HEK293 (cell line): ENCODE measurements around the gene ZNF593OS.

Experiments
- GFI1B ChIP-seq: fragments of 450-650 bp; formaldehyde crosslinking; IDR thresholded peaks from 2 replicates; pipeline ENCODE4 v1.5.1; 2016; ENCODE audit warnings: missing biosample characterization, missing genetic modification characterization
- GLI2 ChIP-seq: fragments of 450-650 bp; formaldehyde crosslinking; IDR thresholded peaks from 2 replicates; pipeline ENCODE4; 2017; ENCODE audit warnings: missing biosample characterization, missing genetic modification characterization, low read depth, borderline replicate concordance
- GLI4 ChIP-seq: fragments of 450-650 bp; formaldehyde crosslinking; IDR thresholded peaks from 2 replicates; pipeline ENCODE4 v1.5.1; 2016; ENCODE audit warnings: missing biosample characterization, missing genetic modification characterization
- KLF8 ChIP-seq: fragments of 450-650 bp; formaldehyde crosslinking; IDR thresholded peaks from 2 replicates; pipeline ENCODE4 v1.5.1; 2016; ENCODE audit warnings: missing biosample characterization, missing genetic modification characterization
- MYNN ChIP-seq: fragments of 450-650 bp; formaldehyde crosslinking; IDR thresholded peaks from 2 replicates; pipeline ENCODE4 v1.5.1; 2016; ENCODE audit warnings: missing biosample characterization, missing genetic modification characterization, borderline replicate concordance
- ZBTB17 ChIP-seq: fragments of 450-650 bp; formaldehyde crosslinking; IDR thresholded peaks from 2 replicates; pipeline ENCODE4 v1.5.1; 2016; ENCODE audit warnings: missing biosample characterization, missing genetic modification characterization
- ZFHX2 ChIP-seq: fragments of 450-650 bp; formaldehyde crosslinking; conservative IDR thresholded peaks from 2 replicates; pipeline ENCODE4 v1.5.1; 2016; ENCODE audit warnings: missing biosample characterization, missing genetic modification characterization
- ZNF138 ChIP-seq: fragments of 450-650 bp; formaldehyde crosslinking; IDR thresholded peaks from 2 replicates; pipeline ENCODE4 v1.5.1; 2016; ENCODE audit warnings: missing biosample characterization, missing genetic modification characterization, borderline replicate concordance
- ZNF16 ChIP-seq: fragments of 450-650 bp; formaldehyde crosslinking; IDR thresholded peaks from 2 replicates; pipeline ENCODE4 v1.5.1; 2016; ENCODE audit warnings: low read depth, missing biosample characterization, missing genetic modification characterization
- ZNF184 ChIP-seq: fragments of 450-650 bp; IDR thresholded peaks from 2 replicates; pipeline ENCODE4 v1.5.1; 2018; ENCODE audit warnings: missing biosample characterization, mild to moderate bottlenecking, missing genetic modification characterization
- ZNF19 ChIP-seq: fragments of 450-650 bp; formaldehyde crosslinking; IDR thresholded peaks from 2 replicates; pipeline ENCODE4; 2016; ENCODE audit warnings: missing biosample characterization, missing genetic modification characterization, low read depth
- ZNF211 ChIP-seq: fragments of 450-650 bp; formaldehyde crosslinking; IDR thresholded peaks from 2 replicates; pipeline ENCODE4 v1.5.1; 2016; ENCODE audit warnings: low read depth, missing biosample characterization, missing genetic modification characterization
- ZNF221 ChIP-seq: fragments of 450-650 bp; formaldehyde crosslinking; IDR thresholded peaks from 2 replicates; pipeline ENCODE4 v1.5.1; 2017; ENCODE audit warnings: missing biosample characterization, missing genetic modification characterization, borderline replicate concordance
- ZNF292 ChIP-seq: fragments of 450-650 bp; formaldehyde crosslinking; IDR thresholded peaks from 2 replicates; pipeline ENCODE4 v1.5.1; 2016; ENCODE audit warnings: low read depth, missing biosample characterization, missing genetic modification characterization, borderline replicate concordance
- ZNF324 ChIP-seq: fragments of 450-650 bp; formaldehyde crosslinking; IDR thresholded peaks from 2 replicates; pipeline ENCODE4 v1.5.1; 2016; ENCODE audit warnings: missing biosample characterization, missing genetic modification characterization
- ZNF366 ChIP-seq: fragments of 450-650 bp; formaldehyde crosslinking; conservative IDR thresholded peaks from 2 replicates; pipeline ENCODE4 v1.5.1; 2016; ENCODE audit warnings: missing biosample characterization, missing genetic modification characterization
- ZNF394 ChIP-seq: fragments of 450-650 bp; formaldehyde crosslinking; IDR thresholded peaks from 2 replicates; pipeline ENCODE4 v1.5.1; 2016; ENCODE audit warnings: missing biosample characterization, missing genetic modification characterization, mild to moderate bottlenecking, moderate library complexity, borderline replicate concordance
- ZNF48 ChIP-seq: fragments of 450-650 bp; formaldehyde crosslinking; IDR thresholded peaks from 2 replicates; pipeline ENCODE4 v1.5.1; 2016; ENCODE audit warnings: missing biosample characterization, missing genetic modification characterization
- ZNF501 ChIP-seq: fragments of 450-650 bp; formaldehyde crosslinking; IDR thresholded peaks from 2 replicates; pipeline ENCODE4 v1.5.1; 2016; ENCODE audit warnings: missing biosample characterization, missing genetic modification characterization
- ZNF544 ChIP-seq: fragments of 450-650 bp; formaldehyde crosslinking; IDR thresholded peaks from 2 replicates; pipeline ENCODE4 v1.5.0; 2017; ENCODE audit warnings: missing biosample characterization, missing genetic modification characterization
- ZNF785 ChIP-seq: fragments of 450-650 bp; formaldehyde crosslinking; IDR thresholded peaks from 2 replicates; pipeline ENCODE4 v1.5.1; 2016; ENCODE audit warnings: missing biosample characterization, missing genetic modification characterization
- ZNF792 ChIP-seq: fragments of 450-650 bp; formaldehyde crosslinking; IDR thresholded peaks from 2 replicates; pipeline ENCODE4 v1.5.1; 2016; ENCODE audit warnings: missing biosample characterization, missing genetic modification characterization
- TF ChIP-seq, protein P1 (sequence below): fragments of 450-650 bp; formaldehyde crosslinking; IDR thresholded peaks from 2 replicates; pipeline ENCODE4 v1.5.1; 2016; ENCODE audit warnings: missing biosample characterization, missing genetic modification characterization
- TF ChIP-seq, protein P2 (sequence below): fragments of 450-650 bp; formaldehyde crosslinking; IDR thresholded peaks from 2 replicates; pipeline ENCODE4 v1.5.1; 2017; ENCODE audit warnings: missing biosample characterization, missing genetic modification characterization
- TF ChIP-seq, protein P3 (sequence below): fragments of 450-650 bp; formaldehyde crosslinking; IDR thresholded peaks from 2 replicates; pipeline ENCODE4 v1.5.1; 2016; ENCODE audit warnings: missing biosample characterization, missing genetic modification characterization
- TF ChIP-seq, protein P4 (sequence below): IDR thresholded peaks from 2 replicates; pipeline ENCODE4 v1.6.1; 2011; ENCODE audit warnings: mild to moderate bottlenecking, low read depth, low read length, borderline replicate concordance
- TF ChIP-seq, protein P5 (sequence below): fragments of 450-650 bp; formaldehyde crosslinking; IDR thresholded peaks from 2 replicates; pipeline ENCODE4 v1.5.1; 2016; ENCODE audit warnings: missing biosample characterization, missing genetic modification characterization
- TF ChIP-seq, protein P6 (sequence below): fragments of 450-650 bp; formaldehyde crosslinking; IDR thresholded peaks from 2 replicates; pipeline ENCODE4; 2016; ENCODE audit warnings: missing biosample characterization, missing genetic modification characterization

Gene ZNF593OS

DNA sequence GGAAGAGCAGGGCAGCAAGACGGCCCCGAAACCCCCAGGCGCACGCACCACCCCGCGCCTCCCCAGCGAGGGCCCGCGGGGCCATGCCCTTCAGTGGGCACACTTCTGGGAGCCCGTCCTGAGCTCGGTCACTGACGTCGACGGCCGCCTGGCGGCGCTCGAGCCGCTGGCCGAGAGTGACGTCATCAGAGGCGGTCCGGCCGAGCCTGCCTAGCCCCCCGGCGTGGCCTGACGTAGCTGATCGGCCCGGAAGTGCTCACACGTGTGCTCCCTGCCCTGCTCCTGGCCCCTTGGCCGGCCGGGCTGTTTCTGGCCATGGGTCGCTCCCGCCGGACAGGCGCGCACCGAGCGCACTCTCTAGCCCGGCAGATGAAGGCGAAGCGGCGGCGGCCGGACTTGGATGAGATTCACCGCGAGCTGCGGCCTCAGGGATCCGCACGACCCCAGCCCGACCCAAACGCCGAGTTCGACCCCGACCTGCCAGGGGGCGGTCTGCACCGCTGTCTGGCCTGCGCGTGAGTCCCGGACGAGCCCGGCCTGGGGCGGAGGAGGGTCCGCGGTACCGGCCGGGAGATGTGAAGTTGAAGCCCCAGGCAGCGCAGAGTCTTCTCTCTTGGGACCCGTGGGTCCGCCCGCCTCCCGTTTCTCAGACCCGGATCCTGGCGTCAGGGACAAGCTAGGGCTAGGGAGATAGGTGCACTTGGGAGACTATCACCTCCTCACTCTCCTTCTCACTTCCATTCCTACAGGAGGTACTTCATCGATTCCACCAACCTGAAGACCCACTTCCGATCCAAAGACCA lies 1.8 kb downstream of the ZNF593OS start, which contains the start of gene ZNF593 (continued):
- TF ChIP-seq, protein P1, sequence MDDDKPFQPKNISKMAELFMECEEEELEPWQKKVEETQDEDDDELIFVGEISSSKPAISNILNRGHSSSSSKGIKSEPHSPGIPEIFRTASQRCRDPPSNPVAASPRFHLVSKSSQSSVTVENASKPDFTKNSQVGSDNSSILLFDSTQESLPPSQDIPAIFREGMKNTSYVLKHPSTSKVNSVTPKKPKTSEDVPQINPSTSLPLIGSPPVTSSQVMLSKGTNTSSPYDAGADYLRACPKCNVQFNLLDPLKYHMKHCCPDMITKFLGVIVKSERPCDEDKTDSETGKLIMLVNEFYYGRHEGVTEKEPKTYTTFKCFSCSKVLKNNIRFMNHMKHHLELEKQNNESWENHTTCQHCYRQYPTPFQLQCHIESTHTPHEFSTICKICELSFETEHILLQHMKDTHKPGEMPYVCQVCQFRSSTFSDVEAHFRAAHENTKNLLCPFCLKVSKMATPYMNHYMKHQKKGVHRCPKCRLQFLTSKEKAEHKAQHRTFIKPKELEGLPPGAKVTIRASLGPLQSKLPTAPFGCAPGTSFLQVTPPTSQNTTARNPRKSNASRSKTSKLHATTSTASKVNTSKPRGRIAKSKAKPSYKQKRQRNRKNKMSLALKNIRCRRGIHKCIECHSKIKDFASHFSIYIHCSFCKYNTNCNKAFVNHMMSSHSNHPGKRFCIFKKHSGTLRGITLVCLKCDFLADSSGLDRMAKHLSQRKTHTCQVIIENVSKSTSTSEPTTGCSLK = no peak
- TF ChIP-seq ZNF292 (tag by site-specific recombination) (no peak), ZNF366 (tag by site-specific recombination) (no peak), ZNF48 (no peak), ZNF19 (tag by site-specific recombination) (no peak), GLI2 (tag by site-specific recombination) (no peak), ZNF324 (tag by site-specific recombination) (peak; percentile 95), ZNF394 (tag by site-specific recombination) (peak; percentile 66; the same call in 1 of the 2 replicates), ZNF211 (tag by site-specific recombination) (no peak), ZNF221 (tag by site-specific recombination) (no peak), ZNF501 (tag by site-specific recombination) (peak; percentile 98), ZNF792 (peak; percentile 85; the same call in 1 of the 2 replicates), ZNF184 (tag by site-specific recombination) (peak; percentile 81), ZNF544 (tag by site-specific recombination) (no peak), GFI1B (no peak), GLI4 (tag by site-specific recombination) (peak; percentile 44; the same call in 1 of the 2 replicates), ZNF785 (tag by site-specific recombination) (no peak), ZBTB17 (tag by site-specific recombination) (no peak), MYNN (tag by site-specific recombination) (no peak), KLF8 (tag by site-specific recombination) (peak; percentile 94), ZNF138 (tag by site-specific recombination) (no peak), ZNF16 (tag by site-specific recombination) (no peak), ZFHX2 (peak; percentile 35; the same call in 1 of the 2 replicates)
- TF ChIP-seq, protein P2, sequence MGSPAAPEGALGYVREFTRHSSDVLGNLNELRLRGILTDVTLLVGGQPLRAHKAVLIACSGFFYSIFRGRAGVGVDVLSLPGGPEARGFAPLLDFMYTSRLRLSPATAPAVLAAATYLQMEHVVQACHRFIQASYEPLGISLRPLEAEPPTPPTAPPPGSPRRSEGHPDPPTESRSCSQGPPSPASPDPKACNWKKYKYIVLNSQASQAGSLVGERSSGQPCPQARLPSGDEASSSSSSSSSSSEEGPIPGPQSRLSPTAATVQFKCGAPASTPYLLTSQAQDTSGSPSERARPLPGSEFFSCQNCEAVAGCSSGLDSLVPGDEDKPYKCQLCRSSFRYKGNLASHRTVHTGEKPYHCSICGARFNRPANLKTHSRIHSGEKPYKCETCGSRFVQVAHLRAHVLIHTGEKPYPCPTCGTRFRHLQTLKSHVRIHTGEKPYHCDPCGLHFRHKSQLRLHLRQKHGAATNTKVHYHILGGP (tag by site-specific recombination) = peak; percentile 32; the same call in 1 of the 2 replicates
- TF ChIP-seq, protein P3, sequence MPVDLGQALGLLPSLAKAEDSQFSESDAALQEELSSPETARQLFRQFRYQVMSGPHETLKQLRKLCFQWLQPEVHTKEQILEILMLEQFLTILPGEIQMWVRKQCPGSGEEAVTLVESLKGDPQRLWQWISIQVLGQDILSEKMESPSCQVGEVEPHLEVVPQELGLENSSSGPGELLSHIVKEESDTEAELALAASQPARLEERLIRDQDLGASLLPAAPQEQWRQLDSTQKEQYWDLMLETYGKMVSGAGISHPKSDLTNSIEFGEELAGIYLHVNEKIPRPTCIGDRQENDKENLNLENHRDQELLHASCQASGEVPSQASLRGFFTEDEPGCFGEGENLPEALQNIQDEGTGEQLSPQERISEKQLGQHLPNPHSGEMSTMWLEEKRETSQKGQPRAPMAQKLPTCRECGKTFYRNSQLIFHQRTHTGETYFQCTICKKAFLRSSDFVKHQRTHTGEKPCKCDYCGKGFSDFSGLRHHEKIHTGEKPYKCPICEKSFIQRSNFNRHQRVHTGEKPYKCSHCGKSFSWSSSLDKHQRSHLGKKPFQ (tag by site-specific recombination) = 0 out of 2 replicates have a peak, but pooled peaks have one; percentile 52
- TF ChIP-seq, protein P4, sequence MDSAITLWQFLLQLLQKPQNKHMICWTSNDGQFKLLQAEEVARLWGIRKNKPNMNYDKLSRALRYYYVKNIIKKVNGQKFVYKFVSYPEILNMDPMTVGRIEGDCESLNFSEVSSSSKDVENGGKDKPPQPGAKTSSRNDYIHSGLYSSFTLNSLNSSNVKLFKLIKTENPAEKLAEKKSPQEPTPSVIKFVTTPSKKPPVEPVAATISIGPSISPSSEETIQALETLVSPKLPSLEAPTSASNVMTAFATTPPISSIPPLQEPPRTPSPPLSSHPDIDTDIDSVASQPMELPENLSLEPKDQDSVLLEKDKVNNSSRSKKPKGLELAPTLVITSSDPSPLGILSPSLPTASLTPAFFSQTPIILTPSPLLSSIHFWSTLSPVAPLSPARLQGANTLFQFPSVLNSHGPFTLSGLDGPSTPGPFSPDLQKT = no peak; the same call in 1 of the 2 replicates
- TF ChIP-seq, protein P5, sequence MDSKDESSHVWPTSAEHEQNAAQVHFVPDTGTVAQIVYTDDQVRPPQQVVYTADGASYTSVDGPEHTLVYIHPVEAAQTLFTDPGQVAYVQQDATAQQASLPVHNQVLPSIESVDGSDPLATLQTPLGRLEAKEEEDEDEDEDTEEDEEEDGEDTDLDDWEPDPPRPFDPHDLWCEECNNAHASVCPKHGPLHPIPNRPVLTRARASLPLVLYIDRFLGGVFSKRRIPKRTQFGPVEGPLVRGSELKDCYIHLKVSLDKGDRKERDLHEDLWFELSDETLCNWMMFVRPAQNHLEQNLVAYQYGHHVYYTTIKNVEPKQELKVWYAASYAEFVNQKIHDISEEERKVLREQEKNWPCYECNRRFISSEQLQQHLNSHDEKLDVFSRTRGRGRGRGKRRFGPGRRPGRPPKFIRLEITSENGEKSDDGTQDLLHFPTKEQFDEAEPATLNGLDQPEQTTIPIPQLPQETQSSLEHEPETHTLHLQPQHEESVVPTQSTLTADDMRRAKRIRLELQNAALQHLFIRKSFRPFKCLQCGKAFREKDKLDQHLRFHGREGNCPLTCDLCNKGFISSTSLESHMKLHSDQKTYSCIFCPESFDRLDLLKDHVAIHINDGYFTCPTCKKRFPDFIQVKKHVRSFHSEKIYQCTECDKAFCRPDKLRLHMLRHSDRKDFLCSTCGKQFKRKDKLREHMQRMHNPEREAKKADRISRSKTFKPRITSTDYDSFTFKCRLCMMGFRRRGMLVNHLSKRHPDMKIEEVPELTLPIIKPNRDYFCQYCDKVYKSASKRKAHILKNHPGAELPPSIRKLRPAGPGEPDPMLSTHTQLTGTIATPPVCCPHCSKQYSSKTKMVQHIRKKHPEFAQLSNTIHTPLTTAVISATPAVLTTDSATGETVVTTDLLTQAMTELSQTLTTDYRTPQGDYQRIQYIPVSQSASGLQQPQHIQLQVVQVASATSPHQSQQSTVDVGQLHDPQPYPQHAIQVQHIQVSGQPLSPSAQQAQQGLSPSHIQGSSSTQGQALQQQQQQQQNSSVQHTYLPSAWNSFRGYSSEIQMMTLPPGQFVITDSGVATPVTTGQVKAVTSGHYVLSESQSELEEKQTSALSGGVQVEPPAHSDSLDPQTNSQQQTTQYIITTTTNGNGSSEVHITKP (tag by site-specific recombination) = peak; percentile 28; the same call in 1 of the 2 replicates
- TF ChIP-seq, protein P6, sequence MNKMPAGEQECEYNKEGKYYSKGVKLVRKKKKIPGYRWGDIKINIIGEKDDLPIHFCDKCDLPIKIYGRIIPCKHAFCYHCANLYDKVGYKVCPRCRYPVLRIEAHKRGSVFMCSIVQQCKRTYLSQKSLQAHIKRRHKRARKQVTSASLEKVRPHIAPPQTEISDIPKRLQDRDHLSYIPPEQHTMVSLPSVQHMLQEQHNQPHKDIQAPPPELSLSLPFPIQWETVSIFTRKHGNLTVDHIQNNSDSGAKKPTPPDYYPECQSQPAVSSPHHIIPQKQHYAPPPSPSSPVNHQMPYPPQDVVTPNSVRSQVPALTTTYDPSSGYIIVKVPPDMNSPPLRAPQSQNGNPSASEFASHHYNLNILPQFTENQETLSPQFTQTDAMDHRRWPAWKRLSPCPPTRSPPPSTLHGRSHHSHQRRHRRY = no peak
